Brain microvascular endothelial cell (primary cell): Measurements from ENCODE around the gene ARFRP1.

Source experiments
- DNase-seq: peaks from one replicate; pipeline ENCODE4 v3.0.0-alpha.2; 2020
- H3K27ac ChIP-seq: fragments of 250-450 bp; sonication (Bioruptor Pico); 2 replicates; pipeline ENCODE4 v1.5.1; 2020; ENCODE audit warnings: mild to moderate bottlenecking, moderate library complexity
- H3K27me3 ChIP-seq: fragments of 250-450 bp; sonication (Bioruptor Pico); replicated peaks from 2 replicates; pipeline ENCODE4 v1.5.1; 2020; ENCODE audit warnings: mild to moderate bottlenecking
- H3K36me3 ChIP-seq: fragments of 250-450 bp; sonication (Bioruptor Pico); replicated peaks from 2 replicates; pipeline ENCODE4 v1.5.1; 2020; ENCODE audit warnings: mild to moderate bottlenecking
- H3K4me3 ChIP-seq: 2 replicates; pipeline ENCODE4 v1.5.1; 2011; ENCODE audit warnings: low read depth, mild to moderate bottlenecking, control low read depth, low read length, moderate library complexity
- CTCF ChIP-seq: IDR thresholded peaks from 2 replicates; pipeline ENCODE4 v1.5.1; 2011; ENCODE audit warnings: low read depth, mild to moderate bottlenecking, moderate library complexity, low read length, control low read depth, inconsistent platforms; ENCODE audit errors: missing control alignments
- in situ Hi-C: cut with HindIII; loops from 2 replicates; pipeline ENCODE4 v1.10.0; 2017; ENCODE audit warnings: low sequenced_read_pairs, low pct_ligation_motif_present

Gene ARFRP1

GRCh38 chr20:63707558-63708300 lies at the start of gene ARFRP1, which contains the start of gene ZGPAT:
TSS of gene ARFRP1 (minus strand) at chr20:63707976. CDS start at chr20:63707091, 885 bp downstream.
TSS of gene ZGPAT (plus strand) at chr20:63708039. CDS start at chr20:63708581, 542 bp downstream.
- Histone ChIP-seq H3K27me3 (no peaks in the 10 kb centered on the region), H3K4me3 (peak within 1 kb of the TSS; percentile 80), H3K27ac (peak within 1 kb of the TSS; percentile 83), H3K36me3 (peaks cover 46% of the 10 kb centered on the region)
- peak; percentile 52 for DNase-seq
- no peak for TF ChIP-seq CTCF
- in situ Hi-C loops, result no loop called here

- TF ChIP-seq CTCF, result no peak
- no peaks in the 10 kb centered on the region for H3K36me3 ChIP-seq
- in situ Hi-C loops, result no loop called here
These were observed 48.8 kb upstream of the ARFRP1 start for GRCh38 chr20:63756648-63756991.

GRCh38 chr20:63755933-63756647 lies 48.3 kb upstream of the ARFRP1 start:
- in situ Hi-C loops, result no loop called here
- H3K27ac ChIP-seq, result no peak overlapping the region
- no peak overlapping the region for H3K4me3 ChIP-seq
- no peak for TF ChIP-seq CTCF
- H3K27me3 ChIP-seq, result no peaks in the 10 kb centered on the region
- no peak for DNase-seq
- H3K36me3 ChIP-seq, result no peaks in the 10 kb centered on the region

More at GRCh38 chr20:63756648-63756991, 48.8 kb upstream of the ARFRP1 start:
- Histone ChIP-seq H3K4me3 (no peak overlapping the region), H3K27ac (no peak overlapping the region), H3K27me3 (no peaks in the 10 kb centered on the region)
- DNase-seq, result no peak

- Histone ChIP-seq H3K4me3 (no peak overlapping the region), H3K27ac (no peak overlapping the region), H3K36me3 (no peaks in the 10 kb centered on the region), H3K27me3 (no peaks in the 10 kb centered on the region)
- in situ Hi-C loops, result no loop called here
- no peak for DNase-seq
- no peak for TF ChIP-seq CTCF
These were observed 46.2 kb upstream of the ARFRP1 start for GRCh38 chr20:63754008-63754407.

GRCh38 chr20:63753381-63753780 lies 45.6 kb upstream of the ARFRP1 start:
- Histone ChIP-seq H3K4me3 (no peak overlapping the region), H3K36me3 (no peaks in the 10 kb centered on the region), H3K27me3 (no peaks in the 10 kb centered on the region), H3K27ac (no peak overlapping the region)
- no peak for TF ChIP-seq CTCF
- in situ Hi-C loops, result no loop called here
- no peak for DNase-seq
